H9 (cell line): ENCODE measurements around the gene SSH3. TPM values are rescaled to one million over a fixed set of nuclear protein-coding genes. Genes with fewer than 3 reads are reported as not detected.

Experiments
- DNase-seq: peaks from one replicate; pipeline ENCODE4 v3.0.0-alpha.2; 2017
- H2AFZ ChIP-seq: one replicate; pipeline ENCODE4 v1.6.1; 2013; ENCODE audit warnings: mild to moderate bottlenecking, low read length, control low read depth, moderate library complexity
- H2AK5ac ChIP-seq: 2 replicates; pipeline ENCODE4 v1.6.1; 2013; ENCODE audit warnings: low read length, control low read depth, mixed read lengths; ENCODE audit not compliant: insufficient read length
- H2BK120ac ChIP-seq: one replicate; pipeline ENCODE4 v1.6.1; 2013; ENCODE audit warnings: low read depth, mild to moderate bottlenecking, low read length, control low read depth, inconsistent platforms; ENCODE audit not compliant: poor library complexity, severe bottlenecking
- H2BK12ac ChIP-seq: 2 replicates; pipeline ENCODE4 v1.6.1; 2013; ENCODE audit warnings: low read length, control low read depth, mixed read lengths, low read depth; ENCODE audit not compliant: insufficient read length
- H2BK15ac ChIP-seq: 2 replicates; pipeline ENCODE4 v1.6.1; 2013; ENCODE audit warnings: low read depth, low read length, control low read depth
- H2BK20ac ChIP-seq: one replicate; pipeline ENCODE4 v1.6.1; 2013; ENCODE audit warnings: low read depth, mild to moderate bottlenecking, low read length, control low read depth, inconsistent platforms; ENCODE audit not compliant: poor library complexity, severe bottlenecking
- H2BK5ac ChIP-seq: 2 replicates; pipeline ENCODE4 v1.6.1; 2013; ENCODE audit warnings: low read length, control low read depth, mixed read lengths; ENCODE audit not compliant: insufficient read length
- H3K14ac ChIP-seq: 2 replicates; pipeline ENCODE4 v1.6.1; 2013; ENCODE audit warnings: low read length, control low read depth; ENCODE audit not compliant: insufficient read depth
- H3K18ac ChIP-seq: 2 replicates; pipeline ENCODE4 v1.6.1; 2013; ENCODE audit warnings: low read depth, mild to moderate bottlenecking, mixed read lengths, low read length, control low read depth; ENCODE audit not compliant: insufficient read length
- H3K23ac ChIP-seq: 2 replicates; pipeline ENCODE4 v1.6.1; 2013; ENCODE audit warnings: low read length, control low read depth, mixed read lengths, low read depth; ENCODE audit not compliant: insufficient read length
- H3K23me2 ChIP-seq: 2 replicates; pipeline ENCODE4 v1.6.1; 2013; ENCODE audit warnings: low read depth, mild to moderate bottlenecking, mixed read lengths, low read length, control low read depth; ENCODE audit not compliant: insufficient read length, poor library complexity, severe bottlenecking
- H3K27ac ChIP-seq: 2 replicates; pipeline ENCODE4 v1.5.1; 2013; ENCODE audit warnings: low read length, control low read depth, mixed read lengths, low read depth; ENCODE audit not compliant: insufficient read length
- H3K27me3 ChIP-seq: 2 replicates; pipeline ENCODE4 v1.6.1; 2013; ENCODE audit warnings: low read length, control low read depth, inconsistent platforms; ENCODE audit not compliant: insufficient read depth
- H3K4ac ChIP-seq: 2 replicates; pipeline ENCODE4 v1.6.1; 2013; ENCODE audit warnings: low read depth, mild to moderate bottlenecking, control low read depth, inconsistent platforms, low read length, moderate library complexity
- H3K4me1 ChIP-seq: 2 replicates; pipeline ENCODE4 v1.6.1; 2013; ENCODE audit warnings: low read length, control low read depth, inconsistent platforms; ENCODE audit not compliant: insufficient read depth
- H3K4me2 ChIP-seq: 2 replicates; pipeline ENCODE4 v1.6.1; 2013; ENCODE audit warnings: low read length, control low read depth, mixed read lengths; ENCODE audit not compliant: insufficient read length, insufficient read depth
- H3K56ac ChIP-seq: 2 replicates; pipeline ENCODE4 v1.6.1; 2013; ENCODE audit warnings: low read depth, mild to moderate bottlenecking, mixed read lengths, low read length, control low read depth; ENCODE audit not compliant: insufficient read length
- H3K79me1 ChIP-seq: 2 replicates; pipeline ENCODE4 v1.6.1; 2013; ENCODE audit warnings: low read depth, mild to moderate bottlenecking, moderate library complexity, low read length, control low read depth, inconsistent platforms; ENCODE audit not compliant: insufficient read depth, poor library complexity, severe bottlenecking
- H3K79me2 ChIP-seq: 2 replicates; pipeline ENCODE4 v1.6.1; 2013; ENCODE audit warnings: low read length, control low read depth, inconsistent platforms; ENCODE audit not compliant: insufficient read depth
- H3K9ac ChIP-seq: 2 replicates; pipeline ENCODE4 v1.6.1; 2013; ENCODE audit warnings: low read length, control low read depth, mixed read lengths; ENCODE audit not compliant: insufficient read length; ENCODE audit errors: extremely low read depth
- H3K9me3 ChIP-seq: one replicate; pipeline ENCODE4 v1.6.1; 2013; ENCODE audit warnings: low read depth, low read length, inconsistent platforms; ENCODE audit not compliant: control insufficient read depth
- H3T11ph ChIP-seq: one replicate; pipeline ENCODE4 v1.6.1; 2013; ENCODE audit warnings: mild to moderate bottlenecking, low read length, control low read depth, inconsistent platforms
- H4K20me1 ChIP-seq: one replicate; pipeline ENCODE4 v1.6.1; 2013; ENCODE audit not compliant: control insufficient read depth, insufficient read length, insufficient read depth
- H4K5ac ChIP-seq: 2 replicates; pipeline ENCODE4 v1.6.1; 2013; ENCODE audit warnings: low read depth, mild to moderate bottlenecking, mixed read lengths, low read length, control low read depth; ENCODE audit not compliant: insufficient read length
- H4K8ac ChIP-seq: replicated peaks from 2 replicates; pipeline ENCODE4 v1.6.1; 2013; ENCODE audit warnings: low read length, control low read depth, mixed read lengths, low read depth; ENCODE audit not compliant: insufficient read length
- H4K91ac ChIP-seq: 2 replicates; pipeline ENCODE4 v1.6.1; 2013; ENCODE audit warnings: low read depth, mild to moderate bottlenecking, moderate library complexity, mixed read lengths, low read length, control low read depth; ENCODE audit not compliant: insufficient read length
- H3K27ac Mint-ChIP-seq, 3 experiments: 2 replicates in 2 of 3; 3 replicates in 1 of 3; pipeline ENCODE4 v1.8.0; 2020 to 2021; ENCODE audit warnings: mixed read lengths in 3 of 3, mild to moderate bottlenecking in 1 of 3, moderate library complexity in 1 of 3
- H3K27me3 Mint-ChIP-seq: 2 replicates; pipeline ENCODE4 v1.8.0; 2021; ENCODE audit warnings: low read depth, mild to moderate bottlenecking, moderate library complexity, mixed read lengths
- H3K36me3 Mint-ChIP-seq, 3 experiments: 2 replicates in 2 of 3; 3 replicates in 1 of 3; pipeline ENCODE4 v1.8.0; 2020 to 2021; ENCODE audit warnings: low read depth in 3 of 3, mixed read lengths in 3 of 3; ENCODE audit not compliant: insufficient read depth in 1 of 3
- H3K4me1 Mint-ChIP-seq, 2 experiments: 2 replicates each; pipeline ENCODE4 v1.8.0; 2020; ENCODE audit warnings: mixed read lengths in 2 of 2
- H3K4me3 Mint-ChIP-seq, 2 experiments: 2 replicates in 1 of 2; 3 replicates in 1 of 2; pipeline ENCODE4 v1.8.0; 2020 to 2021; ENCODE audit warnings: mild to moderate bottlenecking in 2 of 2, mixed read lengths in 2 of 2, moderate library complexity in 1 of 2
- H3K9me3 Mint-ChIP-seq, 2 experiments: 2 replicates in 1 of 2; 3 replicates in 1 of 2; pipeline ENCODE4 v1.8.0; 2020; ENCODE audit warnings: mild to moderate bottlenecking in 2 of 2, mixed read lengths in 2 of 2, moderate library complexity in 1 of 2
- WGBS: extraction: QIAGEN DNeasy Blood & Tissue Kit; methylation state at CpG from one replicate; pipeline ENCODE4 v1.1.7; 2013; ENCODE audit warnings: missing lambda C conversion rate, low lambda C conversion rate, mixed read lengths; ENCODE audit not compliant: insufficient read length; ENCODE audit errors: extremely low coverage; 5-methylcytosine and 5-hydroxymethylcytosine counted together
- total RNA-seq: library from RNA; stranded (reverse); gene quantifications from 2 replicates; pipeline ENCODE4 v1.2.1, GENCODE V29; 2021
- TF ChIP-seq, protein P1 (sequence below): fragments of 200-600 bp; sonication (generic); conservative IDR thresholded peaks from 3 replicates; pipeline ENCODE4 v1.8.0; 2021; ENCODE audit warnings: antibody characterized with exemption, mild to moderate bottlenecking

The SSH3 gene
- total RNA-seq, 1 experiment from 2014 or later = 42.2 TPM

- Histone ChIP-seq H2BK15ac (no peak overlapping the region), H2BK20ac (no peak overlapping the region), H4K20me1 (no peaks in the 10 kb centered on the region), H3K9me3 (no peaks in the 10 kb centered on the region), H3K79me2 (no peaks in the 10 kb centered on the region), H3K14ac (no peak overlapping the region; the same call in 1 of the 2 replicates), H3K9ac (no peak overlapping the region), H3T11ph (no peak overlapping the region), H2AFZ (no peak overlapping the region), H3K79me1 (no peaks in the 10 kb centered on the region), H2BK12ac (no peak overlapping the region), H3K23ac (no peak overlapping the region), H4K91ac (no peak overlapping the region), H3K4ac (no peak overlapping the region), H4K8ac (no peak overlapping the region), H2BK5ac (no peak overlapping the region), H2AK5ac (no peak overlapping the region), H3K56ac (no peak overlapping the region), H3K27ac (no peak overlapping the region), H3K4me1 (no peaks in the 10 kb centered on the region), H2BK120ac (no peak overlapping the region), H3K18ac (no peak overlapping the region), H3K27me3 (no peaks in the 10 kb centered on the region), H3K23me2 (peaks cover 16% of the 10 kb centered on the region), H4K5ac (no peak overlapping the region), H3K4me2 (peak overlapping the region; percentile 65)
- H3K27ac Mint-ChIP-seq = no peak overlapping the region
- peak; percentile 38 for DNase-seq
- TF ChIP-seq, protein P1, sequence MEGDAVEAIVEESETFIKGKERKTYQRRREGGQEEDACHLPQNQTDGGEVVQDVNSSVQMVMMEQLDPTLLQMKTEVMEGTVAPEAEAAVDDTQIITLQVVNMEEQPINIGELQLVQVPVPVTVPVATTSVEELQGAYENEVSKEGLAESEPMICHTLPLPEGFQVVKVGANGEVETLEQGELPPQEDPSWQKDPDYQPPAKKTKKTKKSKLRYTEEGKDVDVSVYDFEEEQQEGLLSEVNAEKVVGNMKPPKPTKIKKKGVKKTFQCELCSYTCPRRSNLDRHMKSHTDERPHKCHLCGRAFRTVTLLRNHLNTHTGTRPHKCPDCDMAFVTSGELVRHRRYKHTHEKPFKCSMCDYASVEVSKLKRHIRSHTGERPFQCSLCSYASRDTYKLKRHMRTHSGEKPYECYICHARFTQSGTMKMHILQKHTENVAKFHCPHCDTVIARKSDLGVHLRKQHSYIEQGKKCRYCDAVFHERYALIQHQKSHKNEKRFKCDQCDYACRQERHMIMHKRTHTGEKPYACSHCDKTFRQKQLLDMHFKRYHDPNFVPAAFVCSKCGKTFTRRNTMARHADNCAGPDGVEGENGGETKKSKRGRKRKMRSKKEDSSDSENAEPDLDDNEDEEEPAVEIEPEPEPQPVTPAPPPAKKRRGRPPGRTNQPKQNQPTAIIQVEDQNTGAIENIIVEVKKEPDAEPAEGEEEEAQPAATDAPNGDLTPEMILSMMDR = no peak
- H3K9me3 Mint-ChIP-seq = no peaks in the 10 kb centered on the region
- H3K4me1 Mint-ChIP-seq = peaks cover 11 to 16% of the 10 kb centered on the region in 2 experiments
- no CpG with 5 or more reads among the region's 43 CpGs for WGBS
- H3K27me3 Mint-ChIP-seq = peaks cover 6% of the 10 kb centered on the region
- peaks cover 0 to 26% (median 8%) of the 10 kb centered on the region in 3 experiments; a peak in 4 of 7 replicates for H3K36me3 Mint-ChIP-seq
- H3K4me3 Mint-ChIP-seq = peak overlapping the region; percentile 65 to 74
Observed at GRCh38 chr11:67303835-67304411, 593 bp downstream of the SSH3 start.
